Measurements from ENCODE around the gene PRCD.

Gene PRCD

DNA sequence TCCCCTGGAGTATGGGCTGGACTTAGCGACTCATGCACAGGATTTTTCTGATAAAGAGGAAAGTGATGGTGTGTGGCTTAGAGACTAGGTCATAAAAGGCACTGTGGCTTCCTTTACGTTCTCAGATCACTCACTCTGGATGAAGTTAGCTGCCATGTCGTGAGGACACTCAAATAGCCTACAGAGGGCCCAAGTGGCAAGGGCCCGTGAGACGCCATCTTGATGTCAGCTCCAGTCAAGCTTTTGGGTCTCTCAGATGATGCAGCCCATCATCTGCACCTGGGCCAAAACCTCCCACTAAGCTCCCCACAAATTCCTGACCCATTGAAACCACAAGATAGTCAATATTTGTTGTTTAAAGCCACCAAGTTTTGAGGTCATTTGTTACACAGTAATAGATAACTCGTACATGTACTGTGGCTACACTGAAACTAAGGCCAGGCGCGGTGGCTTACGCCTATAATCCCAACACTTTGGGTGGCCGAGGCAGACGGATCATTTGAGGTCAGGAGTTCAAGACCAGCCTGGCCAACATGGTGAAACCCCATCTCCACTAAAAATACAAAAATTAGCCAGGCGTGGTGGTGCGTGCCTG lies 31.1 kb downstream of the PRCD start:
- no peak for DNase-seq (ENCODE audit: low spot score)

GRCh38 chr17:76572201-76572910 lies 32.5 kb downstream of the PRCD start:
- no peak for DNase-seq (ENCODE audit: low spot score)

GRCh38 chr17:76573096-76573495 lies 33.3 kb downstream of the PRCD start:
- DNase-seq (ENCODE audit: low spot score), result no peak

DNA sequence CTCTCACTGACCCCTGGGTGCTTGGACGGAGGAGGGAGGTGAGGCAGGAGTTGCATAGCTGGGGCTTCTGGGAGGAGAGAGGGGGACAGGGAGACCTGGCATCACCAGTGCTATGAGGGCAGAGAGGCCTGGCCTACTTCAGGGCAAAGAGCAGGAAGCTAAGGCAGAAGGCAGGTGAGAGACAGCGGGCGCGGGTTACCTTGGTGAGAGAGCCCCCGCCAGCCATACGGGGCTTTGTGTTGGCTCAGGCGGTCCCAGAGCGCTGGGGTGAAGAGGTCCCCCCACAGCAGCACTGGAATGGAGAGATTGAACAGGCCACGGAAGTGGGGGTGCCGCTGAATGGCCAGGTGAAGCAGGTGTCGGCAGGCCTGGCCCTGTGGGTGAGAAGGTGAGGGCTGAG lies 34.3 kb downstream of the PRCD start:
- DNase-seq (ENCODE audit: low spot score), result no peak

DNA sequence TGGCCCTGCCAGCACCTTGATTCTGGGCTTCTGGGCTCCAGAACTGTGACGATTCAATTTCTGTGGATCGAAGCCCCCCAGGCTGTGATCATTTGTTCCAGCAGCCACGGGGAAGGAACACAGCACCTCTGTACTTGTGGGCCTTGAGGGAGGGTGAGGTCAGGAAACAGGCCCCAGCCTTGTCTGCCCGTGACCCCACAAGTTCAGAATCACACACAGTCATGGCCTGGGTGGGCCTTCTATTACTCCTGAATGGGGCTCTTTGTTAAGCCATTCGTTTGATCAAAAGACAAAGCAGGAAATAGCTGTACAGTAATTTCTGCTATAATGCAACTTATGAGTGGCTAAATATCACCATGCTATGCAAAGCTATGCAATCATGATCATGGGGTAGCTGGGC lies 35.7 kb downstream of the PRCD start:
- DNase-seq (ENCODE audit: low spot score), result no peak

DNA sequence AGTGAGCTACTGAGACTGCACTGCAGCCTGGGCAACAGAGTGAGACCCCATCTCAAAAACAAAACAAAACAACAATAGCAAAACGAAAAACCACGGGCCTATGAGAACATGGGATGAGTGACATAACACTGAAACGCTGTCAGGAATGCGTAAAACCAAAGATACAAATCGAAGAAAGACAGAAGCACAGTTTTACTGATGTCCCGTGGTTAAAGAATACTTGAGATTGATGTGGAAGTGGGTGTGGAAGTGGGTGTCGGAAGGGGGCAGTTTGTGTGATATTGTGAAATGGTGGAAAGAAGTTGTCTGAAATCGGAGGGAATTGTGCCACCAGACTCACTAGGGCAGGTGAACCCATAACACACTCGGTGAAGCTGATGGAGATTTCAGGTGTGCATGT lies 36.3 kb downstream of the PRCD start:
- DNase-seq (ENCODE audit: low spot score), result no peak

GRCh38 chr17:76577876-76578275 lies 38.0 kb downstream of the PRCD start:
- DNase-seq (ENCODE audit: low spot score), result peak; percentile 91

GRCh38 chr17:76578376-76578775 lies 38.5 kb downstream of the PRCD start:
- DNase-seq (ENCODE audit: low spot score), result peak; percentile 39

DNA sequence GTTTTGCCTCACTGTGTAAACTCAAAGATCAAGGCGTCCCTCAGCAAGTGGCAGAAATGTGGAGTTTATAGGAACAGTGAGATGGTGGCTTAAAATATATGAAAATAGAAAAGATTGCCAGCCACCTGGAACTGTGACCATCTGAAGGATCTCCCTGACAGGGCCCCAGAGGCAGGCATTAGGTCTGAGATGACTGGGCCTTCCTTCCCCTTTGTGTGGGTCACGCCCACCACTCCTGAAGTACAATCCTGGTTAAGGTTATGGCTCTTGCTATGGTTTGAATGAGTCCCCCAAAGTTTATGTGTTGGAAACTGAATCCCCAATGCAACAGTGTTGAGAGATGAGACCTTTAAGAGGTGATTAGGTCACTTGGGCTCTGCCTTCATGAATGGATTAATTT lies 39.4 kb downstream of the PRCD start:
- no peak for DNase-seq (ENCODE audit: low spot score)

GRCh38 chr17:76581515-76581914 lies 41.7 kb downstream of the PRCD start:
- no peak for DNase-seq (ENCODE audit: low spot score)

DNA sequence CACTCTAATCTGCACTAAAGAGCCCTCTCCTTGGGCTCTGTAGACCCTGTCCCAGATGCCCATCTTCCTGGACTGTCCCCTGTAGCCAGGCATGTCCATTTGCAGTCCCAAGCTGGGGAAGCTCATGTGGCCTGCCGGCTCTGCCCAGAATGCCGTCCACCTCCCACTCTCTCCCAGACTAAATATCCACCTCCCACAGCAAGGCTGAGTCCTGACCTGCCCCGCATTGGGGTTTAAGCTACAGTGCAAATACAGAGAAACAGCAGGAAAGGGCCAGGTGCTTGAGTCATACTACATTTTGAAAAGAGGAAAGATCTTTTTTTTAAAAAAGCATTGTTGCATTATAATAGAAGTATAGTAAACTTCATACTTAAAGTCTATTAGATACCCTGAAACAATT lies 42.8 kb downstream of the PRCD start:
- no peak for DNase-seq (ENCODE audit: low spot score)

- DNase-seq (ENCODE audit: low spot score), result no peak
These were observed 44.7 kb downstream of the PRCD start for GRCh38 chr17:76584427-76585032.

DNA sequence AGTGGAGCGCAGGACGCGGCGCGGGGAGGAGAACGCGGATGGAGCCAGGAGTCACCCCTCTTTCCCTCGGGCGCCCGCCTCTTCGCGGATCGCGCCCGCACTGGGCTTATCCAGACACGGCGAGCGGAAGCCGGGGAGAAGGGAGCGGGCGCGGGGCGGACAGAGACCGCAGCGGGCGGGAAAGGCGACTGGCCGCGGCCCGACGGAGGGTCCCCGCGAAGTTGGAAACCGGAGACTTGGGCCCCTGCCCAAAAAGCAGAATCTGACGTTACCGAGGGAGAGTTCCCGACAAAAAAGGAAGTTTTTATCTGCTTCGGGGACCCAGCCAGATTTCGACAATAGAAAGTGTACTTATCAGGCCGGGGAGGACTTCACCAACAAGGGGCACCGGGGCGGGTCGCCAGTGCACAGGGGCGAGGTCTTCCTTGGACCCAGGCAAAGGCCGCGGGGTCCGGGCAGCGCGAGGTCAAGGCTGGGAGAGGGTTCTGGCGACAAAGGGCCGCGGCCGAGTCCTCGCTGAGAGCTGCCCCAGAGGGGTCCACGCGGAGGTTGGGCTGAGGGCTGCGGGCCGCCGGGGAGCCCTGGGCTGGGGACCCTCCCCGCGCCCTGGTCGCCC lies 45.3 kb downstream of the PRCD start:
- DNase-seq (ENCODE audit: low spot score), result peak; percentile 59

- peak; percentile 92 for DNase-seq (ENCODE audit: low spot score)
These were observed 46.1 kb downstream of the PRCD start, which contains the start of gene ST6GALNAC2 for GRCh38 chr17:76585649-76586593. ST6GALNAC2 (minus strand) TSS chr17:76585860; CDS start chr17:76585808, 52 bp downstream.

DNA sequence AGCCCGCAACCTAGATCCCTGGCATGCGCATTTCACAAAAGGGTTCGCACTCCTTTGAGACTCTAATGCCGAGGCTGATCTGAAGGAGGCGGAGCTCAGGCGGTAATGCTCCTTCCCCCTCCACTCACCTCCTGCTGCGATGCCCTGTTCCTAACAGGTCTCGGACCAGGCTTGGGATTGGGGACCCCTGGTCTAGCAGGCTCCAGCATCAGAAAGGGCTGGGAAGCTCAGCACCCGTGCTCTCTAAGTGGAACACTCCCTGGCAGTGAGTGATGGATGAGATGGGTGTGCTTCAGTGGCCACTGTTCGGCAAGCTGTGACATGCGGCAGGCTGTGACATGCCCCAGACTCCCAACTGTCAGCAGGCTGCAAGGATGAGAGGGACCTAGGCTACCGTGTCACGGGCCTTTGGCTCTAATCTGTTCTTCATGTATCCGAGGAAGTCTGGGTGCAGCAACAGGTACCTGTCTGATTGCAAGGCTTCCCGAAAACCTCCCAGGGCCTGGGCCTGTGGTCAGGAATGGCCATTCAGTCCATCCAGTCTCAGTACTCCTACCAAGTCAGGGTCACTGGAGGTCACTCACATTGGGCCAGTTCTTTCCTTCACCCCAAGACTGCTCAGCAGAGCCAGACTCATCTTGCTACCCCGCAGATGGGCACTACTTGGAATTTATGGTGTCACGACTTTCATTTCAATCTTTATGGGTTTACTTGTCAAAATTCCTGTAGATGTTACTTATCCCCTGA lies 47.1 kb downstream of the PRCD start:
- DNase-seq (ENCODE audit: low spot score), result peak; percentile 51

GRCh38 chr17:76588182-76588581 lies 48.3 kb downstream of the PRCD start:
- DNase-seq (ENCODE audit: low spot score), result no peak

DNA sequence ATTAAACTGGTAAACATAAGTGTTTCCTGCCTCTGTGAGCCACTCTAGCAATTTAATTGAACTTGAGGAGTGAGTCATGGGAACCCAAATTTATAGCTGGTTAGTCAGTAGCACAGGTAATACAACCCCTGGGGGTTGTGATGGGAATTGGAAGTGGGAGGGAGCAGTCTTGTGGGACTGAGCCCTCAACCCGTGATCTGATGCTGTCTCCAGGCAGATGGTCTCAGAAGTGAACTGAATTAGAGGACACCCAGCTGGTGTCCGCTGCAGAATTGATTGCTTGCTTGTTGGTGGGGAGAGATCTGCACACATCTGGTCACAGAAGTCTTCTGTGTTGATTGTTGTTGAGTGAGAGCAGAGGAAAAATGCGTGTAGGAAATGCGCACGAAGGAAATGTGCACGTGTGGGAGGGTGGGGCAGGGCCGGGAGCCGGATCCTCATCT lies 53.6 kb downstream of the PRCD start:
- DNase-seq (ENCODE audit: low spot score), result no peak

DNA sequence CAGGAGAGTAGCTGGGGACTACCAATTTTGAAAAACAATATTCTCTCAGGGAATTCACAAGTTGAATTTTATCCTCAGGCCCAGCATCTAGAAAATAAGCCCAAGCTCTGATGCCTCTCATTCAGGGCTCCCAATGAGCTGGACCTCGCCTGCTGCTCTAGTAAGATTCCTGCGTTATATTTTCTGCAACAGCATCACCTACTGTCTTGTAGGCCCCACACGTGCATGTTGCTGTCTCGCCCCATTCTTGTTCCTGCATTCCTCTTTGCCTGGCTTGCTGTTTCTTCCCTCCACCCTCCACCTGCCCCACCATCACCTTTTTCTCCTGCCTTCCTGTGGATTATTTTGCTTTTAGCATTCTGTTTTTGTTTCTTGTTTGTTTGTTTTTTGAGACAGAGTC lies 54.1 kb downstream of the PRCD start:
- peak; percentile 46 for DNase-seq (ENCODE audit: low spot score)

DNA sequence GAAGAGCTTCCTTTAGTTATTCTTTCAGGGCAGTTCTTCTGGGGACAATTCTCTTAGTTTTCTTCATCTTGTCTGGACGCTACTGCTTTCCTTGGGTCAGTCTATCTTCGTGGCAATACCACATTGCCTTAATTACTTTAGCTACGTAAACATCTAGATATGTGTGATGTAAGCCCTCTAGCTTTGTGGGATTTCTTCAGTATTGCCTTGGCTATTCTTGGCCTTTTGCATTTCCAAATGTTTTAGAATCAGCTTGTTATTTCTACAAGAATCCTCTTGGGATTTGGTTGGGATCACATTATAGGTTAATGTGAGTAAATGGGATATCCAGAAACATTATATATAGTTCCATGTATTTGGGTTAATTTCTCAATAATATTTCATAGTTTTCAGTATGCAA lies 54.8 kb downstream of the PRCD start:
- no peak for DNase-seq (ENCODE audit: low spot score)

All from D341Med (cell line).